Measurements from ENCODE around the gene PFDN1. TPM values are rescaled to one million over a fixed set of nuclear protein-coding genes. Genes with fewer than 3 reads are reported as not detected.
"Not testable (repeated sequence)": the region's sequence is repeated elsewhere in the genome, so short reads cannot be mapped to it uniquely, and the experiment has no call there.

The PFDN1 gene
- 100 to 1,000 TPM in 2 of 3 donors, 10 to 100 TPM in 1; 77.4 to 112 (median 100) TPM for polyA plus RNA-seq (ENCODE audit: insufficient read length in 3 of 3)
- long read RNA-seq, donor 1, transcript PFDN1-201 (4 exons, 1,352 nt): major isoform, 29 of 48 reads
- long read RNA-seq, donor 1, transcript PFDN1-203 (3 exons, 1,091 nt): minor isoform, 9 of 48 reads
- long read RNA-seq, donor 1, partial matches to known transcripts: 5 of 48 reads
- long read RNA-seq, donor 1, other reads (novel, unspliced or antisense): 0 of 48 reads
- long read RNA-seq, donor 2, transcript PFDN1-201 (4 exons, 1,352 nt): major isoform, 39 of 52 reads
- long read RNA-seq, donor 2, transcript PFDN1-202 (3 exons, 787 nt): minor isoform, 5 of 52 reads
- long read RNA-seq, donor 2, transcript PFDN1-203 (3 exons, 1,091 nt): minor isoform, 7 of 52 reads
- long read RNA-seq, donor 2, partial matches to known transcripts: 0 of 52 reads
- long read RNA-seq, donor 2, other reads (novel, unspliced or antisense): 0 of 52 reads
- long read RNA-seq, donor 3, transcript PFDN1-201 (4 exons, 1,352 nt): major isoform, 25 of 51 reads
- long read RNA-seq, donor 3, transcript PFDN1-202 (3 exons, 787 nt): minor isoform, 7 of 51 reads
- long read RNA-seq, donor 3, transcript PFDN1-203 (3 exons, 1,091 nt): minor isoform, 19 of 51 reads
- long read RNA-seq, donor 3, partial matches to known transcripts: 0 of 51 reads
- long read RNA-seq, donor 3, other reads (novel, unspliced or antisense): 0 of 51 reads
- long read RNA-seq, donor 4, transcript PFDN1-202 (3 exons, 787 nt): minor isoform, 10 of 61 reads
- long read RNA-seq, donor 4, transcript PFDN1-201 (4 exons, 1,352 nt): major isoform, 41 of 61 reads
- long read RNA-seq, donor 4, transcript PFDN1-203 (3 exons, 1,091 nt): minor isoform, 10 of 61 reads
- long read RNA-seq, donor 4, partial matches to known transcripts: 0 of 61 reads
- long read RNA-seq, donor 4, other reads (novel, unspliced or antisense): 0 of 61 reads
- long read RNA-seq, donor 5, transcript PFDN1-201 (4 exons, 1,352 nt): major isoform, 17 of 29 reads
- long read RNA-seq, donor 5, transcript PFDN1-203 (3 exons, 1,091 nt): minor isoform, 8 of 29 reads
- long read RNA-seq, donor 5, partial matches to known transcripts: 0 of 29 reads
- long read RNA-seq, donor 5, other reads (novel, unspliced or antisense): 0 of 29 reads
- long read RNA-seq, donor 6, transcript PFDN1-201 (4 exons, 1,352 nt): major isoform, 25 of 31 reads
- long read RNA-seq, donor 6, transcript PFDN1-203 (3 exons, 1,091 nt): minor isoform, 5 of 31 reads
- long read RNA-seq, donor 6, partial matches to known transcripts: 0 of 31 reads
- long read RNA-seq, donor 6, other reads (novel, unspliced or antisense): 0 of 31 reads
- long read RNA-seq, donor 7, transcript PFDN1-201 (4 exons, 1,352 nt): major isoform, 38 of 57 reads
- long read RNA-seq, donor 7, transcript PFDN1-202 (3 exons, 787 nt): minor isoform, 14 of 57 reads
- long read RNA-seq, donor 7, partial matches to known transcripts: 0 of 57 reads
- long read RNA-seq, donor 7, other reads (novel, unspliced or antisense): 0 of 57 reads
- long read RNA-seq, donor 8, transcript PFDN1-201 (4 exons, 1,352 nt): major isoform, 18 of 25 reads
- long read RNA-seq, donor 8, partial matches to known transcripts: 0 of 25 reads
- long read RNA-seq, donor 8, other reads (novel, unspliced or antisense): 0 of 25 reads
- long read RNA-seq, donor 9, transcript PFDN1-201 (4 exons, 1,352 nt): major isoform, 45 of 69 reads
- long read RNA-seq, donor 9, transcript PFDN1-203 (3 exons, 1,091 nt): minor isoform, 14 of 69 reads
- long read RNA-seq, donor 9, transcript PFDN1-202 (3 exons, 787 nt): minor isoform, 8 of 69 reads
- long read RNA-seq, donor 9, partial matches to known transcripts: 0 of 69 reads
- long read RNA-seq, donor 9, other reads (novel, unspliced or antisense): 0 of 69 reads
- long read RNA-seq, donor 10, transcript PFDN1-203 (3 exons, 1,091 nt): minor isoform, 8 of 54 reads
- long read RNA-seq, donor 10, transcript PFDN1-201 (4 exons, 1,352 nt): major isoform, 33 of 54 reads
- long read RNA-seq, donor 10, transcript PFDN1-202 (3 exons, 787 nt): minor isoform, 12 of 54 reads
- long read RNA-seq, donor 10, partial matches to known transcripts: 0 of 54 reads
- long read RNA-seq, donor 10, other reads (novel, unspliced or antisense): 0 of 54 reads
- long read RNA-seq, donor 11, transcript PFDN1-202 (3 exons, 787 nt): minor isoform, 6 of 34 reads
- long read RNA-seq, donor 11, transcript PFDN1-201 (4 exons, 1,352 nt): major isoform, 22 of 34 reads
- long read RNA-seq, donor 11, transcript PFDN1-203 (3 exons, 1,091 nt): minor isoform, 5 of 34 reads
- long read RNA-seq, donor 11, partial matches to known transcripts: 0 of 34 reads
- long read RNA-seq, donor 11, other reads (novel, unspliced or antisense): 0 of 34 reads
- long read RNA-seq, donor 12, transcript PFDN1-201 (4 exons, 1,352 nt): major isoform, 58 of 76 reads
- long read RNA-seq, donor 12, transcript PFDN1-202 (3 exons, 787 nt): minor isoform, 10 of 76 reads
- long read RNA-seq, donor 12, transcript PFDN1-203 (3 exons, 1,091 nt): minor isoform, 6 of 76 reads
- long read RNA-seq, donor 12, partial matches to known transcripts: 0 of 76 reads
- long read RNA-seq, donor 12, other reads (novel, unspliced or antisense): 0 of 76 reads
- long read RNA-seq, donor 13, transcript PFDN1-202 (3 exons, 787 nt): major isoform, 9 of 34 reads
- long read RNA-seq, donor 13, transcript PFDN1-201 (4 exons, 1,352 nt): minor isoform, 8 of 34 reads
- long read RNA-seq, donor 13, partial matches to known transcripts: 14 of 34 reads
- long read RNA-seq, donor 13, other reads (novel, unspliced or antisense): 0 of 34 reads
- long read RNA-seq, donor 14, transcript PFDN1-203 (3 exons, 1,091 nt): minor isoform, 14 of 133 reads
- long read RNA-seq, donor 14, transcript PFDN1-201 (4 exons, 1,352 nt): major isoform, 44 of 133 reads
- long read RNA-seq, donor 14, transcript PFDN1-202 (3 exons, 787 nt): minor isoform, 24 of 133 reads
- long read RNA-seq, donor 14, partial matches to known transcripts: 47 of 133 reads
- long read RNA-seq, donor 14, other reads (novel, unspliced or antisense): 0 of 133 reads
- long read RNA-seq, donor 15, transcript PFDN1-203 (3 exons, 1,091 nt): minor isoform, 7 of 62 reads
- long read RNA-seq, donor 15, transcript PFDN1-202 (3 exons, 787 nt): minor isoform, 9 of 62 reads
- long read RNA-seq, donor 15, transcript PFDN1-201 (4 exons, 1,352 nt): major isoform, 44 of 62 reads
- long read RNA-seq, donor 15, partial matches to known transcripts: 0 of 62 reads
- long read RNA-seq, donor 15, other reads (novel, unspliced or antisense): 0 of 62 reads
- long read RNA-seq, donor 16, transcript PFDN1-202 (3 exons, 787 nt): minor isoform, 6 of 72 reads
- long read RNA-seq, donor 16, transcript PFDN1-201 (4 exons, 1,352 nt): major isoform, 45 of 72 reads
- long read RNA-seq, donor 16, transcript PFDN1-203 (3 exons, 1,091 nt): minor isoform, 18 of 72 reads
- long read RNA-seq, donor 16, partial matches to known transcripts: 0 of 72 reads
- long read RNA-seq, donor 16, other reads (novel, unspliced or antisense): 0 of 72 reads

DNA sequence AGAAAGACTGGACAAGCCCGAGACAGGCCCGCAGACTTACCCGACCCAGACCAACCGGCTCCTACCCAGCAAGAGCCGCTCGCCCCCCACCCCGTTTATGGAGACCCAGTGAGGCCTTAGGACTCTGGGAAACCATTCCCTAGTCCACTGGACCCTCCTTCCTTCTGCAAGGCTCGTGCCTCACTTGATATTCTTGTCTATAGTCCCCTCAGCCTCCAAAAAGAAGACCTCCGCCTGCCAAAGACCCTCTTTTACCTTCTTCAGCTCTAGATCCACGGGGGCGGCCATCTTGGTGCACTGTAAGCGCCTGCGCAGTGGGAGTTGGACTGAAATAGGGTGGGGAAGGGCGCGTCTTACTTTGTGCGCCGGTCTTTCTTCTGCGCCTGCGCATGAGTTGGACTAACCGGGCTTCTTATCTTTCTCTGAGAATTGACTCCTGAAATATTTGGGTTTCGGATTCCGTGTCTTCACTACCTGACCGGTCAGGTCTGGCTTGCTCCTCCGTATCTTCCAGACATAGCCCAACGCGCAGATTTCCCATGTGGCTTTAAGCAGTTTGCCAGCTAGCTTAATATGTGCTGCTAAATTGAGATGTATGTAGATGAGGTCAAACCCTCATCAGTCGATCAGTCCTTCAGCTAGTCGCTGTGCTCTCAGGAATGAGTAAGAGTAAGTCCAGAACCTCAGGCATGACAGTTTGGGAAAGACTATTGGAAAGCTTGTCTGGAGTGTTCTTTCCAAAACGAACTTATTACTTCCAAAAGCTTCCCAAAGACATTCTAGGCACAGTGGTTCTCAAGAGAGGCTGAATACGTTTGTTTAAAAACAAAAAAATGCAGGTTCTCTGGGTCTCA is at the start of gene PFDN1:
TSS of gene PFDN1 (minus strand) at position 316 of the 854 bp plus-strand sequence. CDS start at position 288, 28 bp downstream.
- DNase-seq: peak; percentile 96

DNA sequence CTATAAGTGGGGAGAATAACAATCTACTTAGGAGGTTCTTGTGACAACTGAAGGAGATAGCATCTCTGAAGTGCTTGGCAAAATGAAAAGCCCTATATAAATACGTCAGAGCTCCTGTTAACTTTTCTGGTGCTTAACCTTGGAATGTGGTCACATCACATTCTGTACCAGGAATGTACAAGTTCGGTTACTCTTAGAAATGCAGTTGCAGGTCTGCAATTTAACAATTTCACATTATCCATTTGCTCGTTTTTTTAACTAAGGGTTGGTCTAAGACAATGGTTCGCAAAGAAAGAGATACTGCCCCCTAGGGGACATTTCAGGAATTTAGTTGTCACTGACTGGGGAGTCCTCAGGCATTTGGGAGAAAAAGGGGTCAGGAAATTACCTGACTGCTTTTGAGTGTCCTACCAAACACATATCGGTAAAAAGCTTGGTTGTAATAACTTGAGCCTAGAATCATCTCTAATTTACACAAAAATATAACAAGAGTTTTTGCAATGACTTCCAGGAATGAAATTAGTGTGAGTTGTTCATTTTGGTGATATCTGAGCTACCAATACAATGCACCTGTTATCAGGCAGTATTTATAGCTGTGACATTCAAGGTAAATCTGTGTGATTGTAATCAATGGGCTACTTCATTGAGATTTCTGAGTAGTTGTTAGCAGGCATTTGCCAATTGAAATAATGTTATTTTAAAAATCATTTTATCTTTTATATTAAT is 48.9 kb upstream of the PFDN1 start:
- DNase-seq: peak; percentile 77

DNA sequence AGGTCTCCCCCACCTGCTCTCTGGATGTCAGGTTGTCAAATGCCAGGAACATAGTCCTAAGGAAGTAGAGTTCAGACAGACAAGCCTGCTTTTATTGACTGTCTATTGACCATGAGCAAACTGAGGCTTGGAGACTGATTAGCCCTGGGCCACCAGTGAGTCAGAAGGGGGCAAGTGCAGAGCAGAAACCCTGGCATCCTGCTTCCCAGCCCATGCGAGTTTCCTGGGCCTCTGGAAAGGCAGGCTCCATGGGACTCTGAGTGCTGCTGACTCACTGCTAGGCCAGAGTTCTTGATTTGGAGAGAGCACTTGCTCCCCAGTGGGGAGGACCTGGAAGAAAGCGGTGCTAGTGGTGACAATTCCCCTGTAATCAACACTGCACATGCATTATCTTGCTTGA is 46.3 kb upstream of the PFDN1 start:
- no peak for DNase-seq

DNA sequence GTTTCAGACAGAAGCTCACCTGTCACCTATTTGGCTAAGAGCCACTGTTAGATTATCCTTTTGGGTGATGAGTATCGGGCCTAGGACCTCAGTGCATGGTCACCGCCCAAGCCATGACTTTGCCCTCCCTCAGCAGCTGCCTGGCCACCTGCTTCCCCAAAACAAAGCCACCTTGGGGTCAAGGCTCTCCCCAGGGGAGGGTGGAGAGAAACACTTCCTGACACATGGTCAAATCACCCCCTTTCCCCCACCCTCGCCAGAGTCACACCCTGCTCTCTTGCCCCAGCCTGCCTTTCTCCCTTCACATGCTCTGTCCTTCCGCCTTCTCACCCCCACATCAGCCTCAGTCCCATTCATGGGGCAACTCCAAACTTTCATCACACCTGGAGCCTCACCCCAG is 45.2 kb upstream of the PFDN1 start:
- no peak for DNase-seq

GRCh38 chr5:140347360-140347759 is 44.5 kb upstream of the PFDN1 start:
- DNase-seq: no peak

DNA sequence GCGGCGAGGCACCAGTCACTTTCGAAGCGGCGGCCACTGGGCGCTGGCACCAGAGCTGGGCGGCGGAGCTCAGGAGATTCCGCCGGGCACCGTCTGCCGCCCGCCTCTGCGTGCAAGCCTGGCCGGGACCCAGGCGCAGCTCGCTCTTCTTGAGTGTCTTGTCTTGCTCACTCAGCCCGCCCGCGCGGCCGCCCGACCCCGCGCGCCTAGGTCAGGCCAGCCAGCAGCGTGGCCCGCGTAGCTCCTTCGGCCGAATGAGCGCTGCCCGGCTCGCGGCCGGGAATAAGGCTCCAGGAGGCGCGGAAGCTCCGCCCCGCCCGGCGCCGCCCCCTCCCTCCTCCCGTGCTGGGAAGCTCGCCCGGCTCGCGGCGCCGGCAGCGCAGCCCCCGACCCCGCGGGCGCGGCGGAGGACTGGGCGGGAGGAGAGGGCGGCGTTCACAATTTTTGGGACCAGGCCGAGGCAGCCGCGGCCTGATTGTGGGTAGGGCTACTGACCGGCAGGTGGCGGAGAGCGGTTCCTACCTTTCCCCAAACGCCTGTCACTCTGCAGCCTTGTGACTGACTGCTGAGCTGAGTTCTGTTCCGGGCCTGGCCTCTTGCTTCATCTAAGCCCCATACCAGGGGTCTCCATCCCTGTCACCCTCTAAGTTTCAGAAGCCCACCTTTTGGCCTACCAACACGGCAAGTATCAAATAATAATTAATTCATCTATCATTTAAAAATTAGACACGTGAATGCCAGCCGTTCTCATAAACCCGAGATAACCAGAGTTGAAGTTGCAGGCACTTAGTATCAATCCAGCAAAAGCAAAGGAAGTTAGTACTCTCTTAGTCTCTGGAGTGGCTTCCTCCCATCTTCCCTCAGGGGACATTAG is 43.7 kb upstream of the PFDN1 start, which contains the start of gene HBEGF:
TSS of gene HBEGF (minus strand) at position 256 of the 874 bp plus-strand sequence. CDS start 275 bp downstream, outside the sequence.
- peak; percentile 77 for DNase-seq

DNA sequence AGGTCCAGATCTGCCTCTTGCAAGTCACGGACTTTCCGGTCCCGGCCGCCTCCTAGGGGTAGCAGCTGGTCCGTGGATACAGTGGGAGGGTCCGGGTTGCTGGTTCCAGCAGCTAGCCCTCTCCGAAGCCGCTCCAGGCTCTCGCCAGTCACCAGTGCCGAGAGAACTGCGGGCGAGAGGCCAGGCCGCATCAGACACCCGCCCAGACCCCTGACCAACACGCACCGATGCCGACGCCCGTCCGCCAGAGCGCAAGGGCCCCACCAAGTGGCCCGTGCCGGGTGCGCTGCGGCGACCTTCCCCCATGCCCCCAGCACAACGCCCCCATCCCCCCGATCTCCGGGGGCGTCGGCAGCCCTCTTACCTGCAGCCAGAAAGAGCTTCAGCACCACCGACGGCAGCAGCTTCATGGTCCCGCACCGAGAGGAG is 43.0 kb upstream of the PFDN1 start:
- DNase-seq: no peak

DNA sequence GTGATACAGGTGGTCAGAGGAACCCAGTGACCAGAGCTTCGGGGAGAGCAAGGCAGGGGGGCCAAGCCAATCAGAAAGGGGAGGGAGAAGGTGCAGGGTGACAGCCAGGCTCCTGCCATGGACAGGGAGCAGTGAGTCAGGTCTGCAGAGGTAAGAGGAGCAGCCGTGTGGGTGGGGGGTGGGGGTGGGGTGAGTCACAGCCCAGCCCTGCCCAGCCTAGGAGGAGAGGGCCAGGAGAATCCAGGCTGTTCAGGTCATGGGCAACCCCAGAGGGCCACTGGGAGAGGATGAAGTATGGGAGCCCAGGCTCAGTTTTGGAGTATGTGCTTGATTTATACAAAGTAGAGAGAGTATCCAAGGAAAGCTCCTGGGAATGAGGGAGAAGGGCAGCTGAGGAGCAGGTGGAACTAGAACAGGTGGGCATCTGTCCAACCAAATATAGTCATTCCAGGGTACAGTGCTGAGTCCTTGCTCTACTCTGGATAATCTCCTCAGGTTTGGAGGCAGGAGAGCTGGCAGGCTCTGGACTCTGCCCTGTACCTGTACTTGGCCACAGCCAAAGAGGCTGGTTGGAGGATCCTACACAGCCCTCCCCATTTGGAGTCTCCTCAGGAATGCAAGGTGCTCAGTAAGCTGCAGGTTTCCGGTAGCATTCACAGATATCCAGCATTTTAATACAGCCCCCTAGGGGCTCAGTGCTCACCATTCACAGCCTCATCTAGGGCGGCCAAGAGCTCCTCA is 42.0 kb upstream of the PFDN1 start:
- no peak for DNase-seq

GRCh38 chr5:140343849-140344248 is 40.9 kb upstream of the PFDN1 start:
- DNase-seq: not testable (repeated sequence)

DNA sequence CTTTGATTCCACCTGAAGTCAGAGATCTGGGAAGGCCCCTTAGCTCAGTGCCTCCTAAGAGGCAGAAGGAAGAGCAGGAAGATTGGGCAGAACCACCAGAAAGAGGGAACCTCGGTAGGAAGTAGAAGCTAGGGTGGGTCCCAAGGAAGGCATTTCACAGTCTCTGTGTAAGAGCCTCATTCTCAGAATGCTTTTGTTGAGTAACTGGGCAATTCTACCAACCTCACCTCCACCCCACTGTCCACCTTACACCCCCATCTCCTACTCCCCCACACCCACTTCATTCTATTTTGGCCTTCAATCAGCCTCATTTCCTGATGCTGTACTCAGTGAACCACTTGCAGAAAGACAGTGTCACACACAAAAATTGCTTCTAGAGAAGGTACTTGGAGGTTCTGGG is 40.0 kb upstream of the PFDN1 start:
- no peak for DNase-seq

DNA sequence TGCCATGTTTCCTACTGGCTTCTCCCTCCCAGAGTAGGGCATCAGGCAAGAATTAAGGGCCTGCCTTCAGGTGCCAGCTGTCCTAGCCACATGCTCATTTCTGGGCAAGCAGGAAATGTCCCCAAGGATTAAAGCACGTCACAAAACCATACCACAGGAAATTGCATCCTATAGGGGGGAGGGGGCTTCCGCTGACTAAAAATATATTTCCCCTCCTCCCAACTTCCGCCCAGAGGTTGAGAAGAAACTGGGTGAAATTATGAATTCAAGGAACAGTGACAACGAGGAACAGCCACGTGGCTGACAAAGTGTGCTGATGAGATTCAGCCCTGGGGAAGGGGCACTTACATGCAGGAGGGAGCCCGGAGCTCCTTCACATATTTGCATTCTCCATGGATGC is 39.4 kb upstream of the PFDN1 start:
- no peak for DNase-seq

DNA sequence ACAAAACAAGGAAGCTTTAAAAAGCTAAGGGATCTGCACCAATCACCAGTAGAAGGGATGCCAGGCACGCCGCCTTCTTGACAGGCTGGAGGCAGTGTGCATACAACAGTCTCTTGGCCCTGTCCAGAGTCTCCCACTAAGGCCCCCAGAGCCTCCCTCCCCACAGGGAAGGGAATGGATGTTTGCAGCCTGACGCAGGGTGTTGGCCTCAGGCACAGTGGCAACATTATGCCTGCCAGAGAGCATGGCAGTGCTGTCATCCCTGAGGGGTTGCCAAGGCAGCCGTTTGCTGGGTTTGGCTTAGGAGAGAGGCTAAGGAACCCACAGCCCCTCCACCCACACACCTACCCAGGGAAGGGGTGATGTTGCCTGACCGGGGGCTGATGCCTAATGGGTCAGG is 38.7 kb upstream of the PFDN1 start:
- no peak for DNase-seq

- no peak for DNase-seq
Observed at GRCh38 chr5:140340605-140341121, 37.8 kb upstream of the PFDN1 start.
